ENCODE data around the gene ALDH1L1. TPM values are rescaled to one million over a fixed set of nuclear protein-coding genes. Genes with fewer than 3 reads are reported as not detected.

The ALDH1L1 gene
- total and polyA plus RNA-seq, 2 of the 13 experiments (the other 11 are each of a cell fraction or from before 2014, with no cell fraction given): 11.2 to 28.7 TPM

DNA sequence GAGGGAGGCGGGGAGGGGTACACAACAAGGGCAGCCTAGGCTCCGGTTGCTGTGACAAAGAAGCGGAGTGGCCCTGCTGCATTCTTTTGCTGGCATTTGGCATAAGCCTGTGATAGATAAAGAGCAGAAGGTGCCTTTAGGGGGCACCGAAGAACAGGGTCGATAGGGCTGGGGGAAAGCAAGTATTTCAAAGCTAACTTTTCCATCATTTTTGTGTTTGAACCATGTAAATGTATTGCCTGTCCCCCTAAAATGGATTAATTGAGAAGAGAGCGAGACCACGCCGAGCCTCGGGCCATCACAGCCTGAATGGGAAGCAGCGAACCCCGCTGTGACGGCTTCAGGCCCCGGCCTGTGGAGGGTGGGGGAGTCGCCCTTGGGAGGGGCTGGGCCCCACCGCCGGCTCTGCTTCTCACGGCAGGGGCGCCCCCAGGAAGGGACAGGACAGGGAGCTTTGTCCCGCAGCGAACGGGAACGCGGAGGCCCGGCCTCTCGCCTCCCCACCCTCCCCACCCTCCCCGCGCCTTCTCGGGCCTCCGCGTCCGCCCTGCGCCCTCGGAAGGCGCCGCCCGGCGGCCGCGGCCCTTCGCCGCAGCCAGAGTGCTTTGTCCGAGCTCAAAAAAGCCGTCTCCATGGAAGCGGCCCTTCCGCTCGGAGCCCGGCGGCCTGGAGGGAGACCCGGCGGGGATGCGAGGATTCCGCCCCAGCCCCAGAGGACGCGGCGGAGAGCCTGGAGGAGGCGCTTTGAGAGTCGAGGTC, 32.4 kb upstream of the ALDH1L1 start (continued):
- TF ChIP-seq ISL2 (CRISPR knock-in tag; IDR thresholded peaks at IDR 0.05): no peak
- TF ChIP-seq, protein P1, sequence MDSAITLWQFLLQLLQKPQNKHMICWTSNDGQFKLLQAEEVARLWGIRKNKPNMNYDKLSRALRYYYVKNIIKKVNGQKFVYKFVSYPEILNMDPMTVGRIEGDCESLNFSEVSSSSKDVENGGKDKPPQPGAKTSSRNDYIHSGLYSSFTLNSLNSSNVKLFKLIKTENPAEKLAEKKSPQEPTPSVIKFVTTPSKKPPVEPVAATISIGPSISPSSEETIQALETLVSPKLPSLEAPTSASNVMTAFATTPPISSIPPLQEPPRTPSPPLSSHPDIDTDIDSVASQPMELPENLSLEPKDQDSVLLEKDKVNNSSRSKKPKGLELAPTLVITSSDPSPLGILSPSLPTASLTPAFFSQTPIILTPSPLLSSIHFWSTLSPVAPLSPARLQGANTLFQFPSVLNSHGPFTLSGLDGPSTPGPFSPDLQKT (CRISPR knock-in tag; IDR thresholded peaks at IDR 0.05; ENCODE audit: borderline replicate concordance): no peak
- TF ChIP-seq PLRG1 (conservative IDR thresholded peaks at IDR 0.05): no peak
- no peak for TF ChIP-seq ZNF607 (CRISPR knock-in tag; IDR thresholded peaks at IDR 0.05; ENCODE audit: borderline replicate concordance)
- no peak for TF ChIP-seq RORA (CRISPR knock-in tag; IDR thresholded peaks at IDR 0.05)
- no peak for TF ChIP-seq ZNF530 (CRISPR knock-in tag; IDR thresholded peaks at IDR 0.05; ENCODE audit: low read depth)
- no peak for TF ChIP-seq PRMT3 (CRISPR knock-in tag; IDR thresholded peaks at IDR 0.05; ENCODE audit: borderline replicate concordance, low read depth)
- TF ChIP-seq, protein P2, sequence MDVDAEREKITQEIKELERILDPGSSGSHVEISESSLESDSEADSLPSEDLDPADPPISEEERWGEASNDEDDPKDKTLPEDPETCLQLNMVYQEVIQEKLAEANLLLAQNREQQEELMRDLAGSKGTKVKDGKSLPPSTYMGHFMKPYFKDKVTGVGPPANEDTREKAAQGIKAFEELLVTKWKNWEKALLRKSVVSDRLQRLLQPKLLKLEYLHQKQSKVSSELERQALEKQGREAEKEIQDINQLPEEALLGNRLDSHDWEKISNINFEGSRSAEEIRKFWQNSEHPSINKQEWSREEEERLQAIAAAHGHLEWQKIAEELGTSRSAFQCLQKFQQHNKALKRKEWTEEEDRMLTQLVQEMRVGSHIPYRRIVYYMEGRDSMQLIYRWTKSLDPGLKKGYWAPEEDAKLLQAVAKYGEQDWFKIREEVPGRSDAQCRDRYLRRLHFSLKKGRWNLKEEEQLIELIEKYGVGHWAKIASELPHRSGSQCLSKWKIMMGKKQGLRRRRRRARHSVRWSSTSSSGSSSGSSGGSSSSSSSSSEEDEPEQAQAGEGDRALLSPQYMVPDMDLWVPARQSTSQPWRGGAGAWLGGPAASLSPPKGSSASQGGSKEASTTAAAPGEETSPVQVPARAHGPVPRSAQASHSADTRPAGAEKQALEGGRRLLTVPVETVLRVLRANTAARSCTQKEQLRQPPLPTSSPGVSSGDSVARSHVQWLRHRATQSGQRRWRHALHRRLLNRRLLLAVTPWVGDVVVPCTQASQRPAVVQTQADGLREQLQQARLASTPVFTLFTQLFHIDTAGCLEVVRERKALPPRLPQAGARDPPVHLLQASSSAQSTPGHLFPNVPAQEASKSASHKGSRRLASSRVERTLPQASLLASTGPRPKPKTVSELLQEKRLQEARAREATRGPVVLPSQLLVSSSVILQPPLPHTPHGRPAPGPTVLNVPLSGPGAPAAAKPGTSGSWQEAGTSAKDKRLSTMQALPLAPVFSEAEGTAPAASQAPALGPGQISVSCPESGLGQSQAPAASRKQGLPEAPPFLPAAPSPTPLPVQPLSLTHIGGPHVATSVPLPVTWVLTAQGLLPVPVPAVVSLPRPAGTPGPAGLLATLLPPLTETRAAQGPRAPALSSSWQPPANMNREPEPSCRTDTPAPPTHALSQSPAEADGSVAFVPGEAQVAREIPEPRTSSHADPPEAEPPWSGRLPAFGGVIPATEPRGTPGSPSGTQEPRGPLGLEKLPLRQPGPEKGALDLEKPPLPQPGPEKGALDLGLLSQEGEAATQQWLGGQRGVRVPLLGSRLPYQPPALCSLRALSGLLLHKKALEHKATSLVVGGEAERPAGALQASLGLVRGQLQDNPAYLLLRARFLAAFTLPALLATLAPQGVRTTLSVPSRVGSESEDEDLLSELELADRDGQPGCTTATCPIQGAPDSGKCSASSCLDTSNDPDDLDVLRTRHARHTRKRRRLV (CRISPR knock-in tag; IDR thresholded peaks at IDR 0.05): no peak
- TF ChIP-seq ZFP62 (CRISPR knock-in tag; IDR thresholded peaks at IDR 0.05): no peak
- TF ChIP-seq ZNF570 (CRISPR knock-in tag; IDR thresholded peaks at IDR 0.05; ENCODE audit: borderline replicate concordance): no peak
- TF ChIP-seq, protein P3, sequence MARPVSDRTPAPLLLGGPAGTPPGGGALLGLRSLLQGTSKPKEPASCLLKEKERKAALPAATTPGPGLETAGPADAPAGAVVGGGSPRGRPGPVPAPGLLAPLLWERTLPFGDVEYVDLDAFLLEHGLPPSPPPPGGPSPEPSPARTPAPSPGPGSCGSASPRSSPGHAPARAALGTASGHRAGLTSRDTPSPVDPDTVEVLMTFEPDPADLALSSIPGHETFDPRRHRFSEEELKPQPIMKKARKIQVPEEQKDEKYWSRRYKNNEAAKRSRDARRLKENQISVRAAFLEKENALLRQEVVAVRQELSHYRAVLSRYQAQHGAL (CRISPR knock-in tag; IDR thresholded peaks at IDR 0.05; ENCODE audit: not compliant biosample characterization): no peak
- TF ChIP-seq NCOA1 (CRISPR knock-in tag; IDR thresholded peaks at IDR 0.05): no peak
- TF ChIP-seq CBFB (CRISPR knock-in tag; IDR thresholded peaks at IDR 0.05): no peak
- TF ChIP-seq ZSCAN12 (CRISPR knock-in tag; IDR thresholded peaks at IDR 0.05): no peak
- TF ChIP-seq ZNF292 (CRISPR knock-in tag; IDR thresholded peaks at IDR 0.05; ENCODE audit: borderline replicate concordance, low read depth): no peak
- no peak for TF ChIP-seq SOX5 (CRISPR knock-in tag; IDR thresholded peaks at IDR 0.05; ENCODE audit: borderline replicate concordance)
- no peak for TF ChIP-seq KDM5A (IDR thresholded peaks at IDR 0.05; ENCODE audit: borderline replicate concordance, low read length)
- no peak for TF ChIP-seq NFE2 (CRISPR knock-in tag; IDR thresholded peaks at IDR 0.05)
- peak; percentile 30; the same call in 1 of the 2 replicates for TF ChIP-seq MXD4 (CRISPR knock-in tag; IDR thresholded peaks at IDR 0.05)
- TF ChIP-seq ZNF564 (CRISPR knock-in tag; IDR thresholded peaks at IDR 0.05): no peak
- no peak for TF ChIP-seq ZNF891 (CRISPR knock-in tag; IDR thresholded peaks at IDR 0.05)

Data from HepG2 (cell line).